Measurements from ENCODE around the gene TBX15. TPM values are rescaled to one million over a fixed set of nuclear protein-coding genes. Genes with fewer than 3 reads are reported as not detected.

TBX15 gene
- total and polyA plus RNA-seq, 9 of the 15 experiments (the other 6 are each of a cell fraction or from before 2014, with no cell fraction given), result 0.03 to 3.4 (median 2.3) TPM

- Histone ChIP-seq H3K4me1 (replicated peaks in 1 of 2; ENCODE audit: control insufficient read depth in 2 of 2, insufficient read depth in 2 of 2, low read length in 2 of 2) (no peaks in the 10 kb centered on the region; a peak in 1 of 5 replicates), H4K20me1 (replicated peaks; ENCODE audit: control insufficient read depth, insufficient read depth, low read length) (no peaks in the 10 kb centered on the region), H3K9ac (ENCODE audit: insufficient read depth in 1 of 2, low read depth in 2 of 2, low read length in 2 of 2) (no peak overlapping the region), H3K4me3 (no peak overlapping the region), H3K4me2 (ENCODE audit: insufficient read depth, low read length) (no peak overlapping the region), H3K36me3 (ENCODE audit: control insufficient read depth, insufficient read depth, low read length) (no peaks in the 10 kb centered on the region), H3K9me1 (ENCODE audit: control insufficient read depth, insufficient read depth, low read length) (no peaks in the 10 kb centered on the region), H3K79me2 (ENCODE audit: control insufficient read depth, insufficient read depth, low read length) (no peaks in the 10 kb centered on the region), H3K9me3 (replicated peaks; ENCODE audit: control insufficient read depth, insufficient read depth, low read depth, low read length) (no peaks in the 10 kb centered on the region), H3K27ac (ENCODE audit: extremely low read depth, low read depth, low read length) (no peak overlapping the region), H2AFZ (ENCODE audit: low read depth, low read length) (no peak overlapping the region), H3K27me3 (ENCODE audit: control insufficient read depth in 2 of 2, insufficient read depth in 2 of 2, low read length in 2 of 2) (no peaks in the 10 kb centered on the region)
- ChIA-PET POLR2A (no interaction called here), CTCF (ENCODE audit: low intra/inter-chr PET ratio) (no interaction called here)
- intact Hi-C loops (cut with micrococcal nuclease), result no loop called here
- in situ Hi-C loops (cut with MboI), result no loop called here
- DNase-seq (ENCODE audit: extremely low read depth in 1 of 4, low spot score in 3 of 4) (no peak), ATAC-seq (no peak; the same call in 2 of the 3 replicates), FAIRE-seq (no peak)
- TF ChIP-seq GABPA (tag; conservative IDR thresholded peaks at IDR 0.05; ENCODE audit: low read depth) (peak; percentile 31; the same call in 1 of the 2 replicates), ELF2 (CRISPR knock-in tag; IDR thresholded peaks at IDR 0.05) (no peak), ATF2 (CRISPR knock-in tag; IDR thresholded peaks at IDR 0.05) (no peak), ZBTB26 (CRISPR knock-in tag; IDR thresholded peaks at IDR 0.05) (0 out of 2 replicates have a peak, but pooled peaks have one; percentile 33)
- TF ChIP-seq, protein P1, sequence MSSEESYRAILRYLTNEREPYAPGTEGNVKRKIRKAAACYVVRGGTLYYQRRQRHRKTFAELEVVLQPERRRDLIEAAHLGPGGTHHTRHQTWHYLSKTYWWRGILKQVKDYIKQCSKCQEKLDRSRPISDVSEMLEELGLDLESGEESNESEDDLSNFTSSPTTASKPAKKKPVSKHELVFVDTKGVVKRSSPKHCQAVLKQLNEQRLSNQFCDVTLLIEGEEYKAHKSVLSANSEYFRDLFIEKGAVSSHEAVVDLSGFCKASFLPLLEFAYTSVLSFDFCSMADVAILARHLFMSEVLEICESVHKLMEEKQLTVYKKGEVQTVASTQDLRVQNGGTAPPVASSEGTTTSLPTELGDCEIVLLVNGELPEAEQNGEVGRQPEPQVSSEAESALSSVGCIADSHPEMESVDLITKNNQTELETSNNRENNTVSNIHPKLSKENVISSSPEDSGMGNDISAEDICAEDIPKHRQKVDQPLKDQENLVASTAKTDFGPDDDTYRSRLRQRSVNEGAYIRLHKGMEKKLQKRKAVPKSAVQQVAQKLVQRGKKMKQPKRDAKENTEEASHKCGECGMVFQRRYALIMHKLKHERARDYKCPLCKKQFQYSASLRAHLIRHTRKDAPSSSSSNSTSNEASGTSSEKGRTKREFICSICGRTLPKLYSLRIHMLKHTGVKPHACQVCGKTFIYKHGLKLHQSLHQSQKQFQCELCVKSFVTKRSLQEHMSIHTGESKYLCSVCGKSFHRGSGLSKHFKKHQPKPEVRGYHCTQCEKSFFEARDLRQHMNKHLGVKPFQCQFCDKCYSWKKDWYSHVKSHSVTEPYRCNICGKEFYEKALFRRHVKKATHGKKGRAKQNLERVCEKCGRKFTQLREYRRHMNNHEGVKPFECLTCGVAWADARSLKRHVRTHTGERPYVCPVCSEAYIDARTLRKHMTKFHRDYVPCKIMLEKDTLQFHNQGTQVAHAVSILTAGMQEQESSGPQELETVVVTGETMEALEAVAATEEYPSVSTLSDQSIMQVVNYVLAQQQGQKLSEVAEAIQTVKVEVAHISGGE (CRISPR knock-in tag; IDR thresholded peaks at IDR 0.05), result peak in 2 of 3 experiments; percentile 38 to 80; a peak in 3 of 6 replicates
- TF ChIP-seq, protein P2, sequence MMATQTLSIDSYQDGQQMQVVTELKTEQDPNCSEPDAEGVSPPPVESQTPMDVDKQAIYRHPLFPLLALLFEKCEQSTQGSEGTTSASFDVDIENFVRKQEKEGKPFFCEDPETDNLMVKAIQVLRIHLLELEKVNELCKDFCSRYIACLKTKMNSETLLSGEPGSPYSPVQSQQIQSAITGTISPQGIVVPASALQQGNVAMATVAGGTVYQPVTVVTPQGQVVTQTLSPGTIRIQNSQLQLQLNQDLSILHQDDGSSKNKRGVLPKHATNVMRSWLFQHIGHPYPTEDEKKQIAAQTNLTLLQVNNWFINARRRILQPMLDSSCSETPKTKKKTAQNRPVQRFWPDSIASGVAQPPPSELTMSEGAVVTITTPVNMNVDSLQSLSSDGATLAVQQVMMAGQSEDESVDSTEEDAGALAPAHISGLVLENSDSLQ (IDR thresholded peaks at IDR 0.05), result no peak
- TF ChIP-seq, protein P3, sequence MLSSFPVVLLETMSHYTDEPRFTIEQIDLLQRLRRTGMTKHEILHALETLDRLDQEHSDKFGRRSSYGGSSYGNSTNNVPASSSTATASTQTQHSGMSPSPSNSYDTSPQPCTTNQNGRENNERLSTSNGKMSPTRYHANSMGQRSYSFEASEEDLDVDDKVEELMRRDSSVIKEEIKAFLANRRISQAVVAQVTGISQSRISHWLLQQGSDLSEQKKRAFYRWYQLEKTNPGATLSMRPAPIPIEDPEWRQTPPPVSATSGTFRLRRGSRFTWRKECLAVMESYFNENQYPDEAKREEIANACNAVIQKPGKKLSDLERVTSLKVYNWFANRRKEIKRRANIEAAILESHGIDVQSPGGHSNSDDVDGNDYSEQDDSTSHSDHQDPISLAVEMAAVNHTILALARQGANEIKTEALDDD (IDR thresholded peaks at IDR 0.05), result peak; percentile 33; the same call in 1 of the 2 replicates
- WGBS (ENCODE audit: insufficient coverage, low coverage, missing lambda C conversion rate), result 8% methylated on average over 5 of the region's 5 CpGs
- BruUV-seq (replicated peaks), result no TSS peak
Measured at GRCh38 chr1:118973531-118974137, 14.5 kb downstream of the TBX15 start.
